HG02610 (cell line): Measurements from ENCODE around the gene FRY.

Experiments used
- ATAC-seq: cut with Tn5 transposase; IDR thresholded peaks from one replicate; pipeline ENCODE4 v1.9.1; 2021; ENCODE audit warnings: mild to moderate bottlenecking, moderate library complexity; ENCODE audit not compliant: unreplicated experiment

Gene FRY

DNA sequence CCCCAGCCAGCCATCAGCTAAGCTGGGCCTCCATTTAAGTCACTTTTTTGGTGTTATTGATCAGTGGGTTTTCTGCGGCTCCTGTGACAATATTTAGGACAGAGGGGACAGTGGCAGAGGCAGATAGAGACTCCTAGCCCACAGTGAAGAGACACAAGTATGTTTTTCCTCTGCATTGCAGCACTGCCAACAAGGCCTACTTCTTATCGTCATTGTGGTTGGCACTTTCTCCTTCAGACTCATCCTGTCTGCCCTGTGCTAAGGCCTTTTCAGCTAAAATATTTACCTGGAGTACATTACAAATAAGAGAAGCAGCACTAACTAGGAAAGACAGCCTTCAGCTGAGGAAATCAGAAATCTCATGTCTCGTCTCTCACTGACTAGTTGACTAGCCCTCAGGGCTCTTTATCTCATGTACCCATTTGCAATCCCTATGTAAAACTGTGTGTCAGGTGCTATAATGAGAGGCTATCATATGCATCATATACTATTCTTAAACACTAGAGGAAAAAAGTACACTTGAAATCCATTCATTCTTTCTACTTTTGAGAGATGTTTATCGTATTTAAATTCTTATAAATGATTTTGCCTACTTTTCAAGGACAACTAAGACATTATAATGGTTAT lies 221.4 kb downstream of the FRY start:
- no peak for ATAC-seq

DNA sequence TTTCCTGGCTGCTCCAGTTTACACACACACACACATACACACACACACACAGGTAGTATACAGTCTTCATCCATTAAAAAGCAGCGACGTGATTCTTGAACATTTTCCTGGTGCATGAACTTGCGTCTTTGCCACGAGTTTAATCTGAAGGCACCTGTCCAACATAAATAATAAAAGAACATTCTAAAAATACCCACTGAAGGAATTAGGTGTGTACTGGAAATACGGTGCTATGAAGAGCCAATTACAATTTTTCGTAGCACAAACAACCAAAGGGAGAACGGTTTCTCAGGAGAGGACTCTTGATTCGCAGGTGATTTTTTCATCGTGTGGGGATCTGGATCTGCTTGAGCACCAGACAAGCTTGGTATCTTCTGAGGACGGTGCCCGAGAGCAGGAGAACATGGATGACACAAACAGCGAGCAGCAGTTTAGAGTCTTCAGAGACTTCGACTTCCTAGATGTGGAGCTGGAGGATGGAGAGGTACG lies 222.4 kb downstream of the FRY start:
- ATAC-seq = no peak

DNA sequence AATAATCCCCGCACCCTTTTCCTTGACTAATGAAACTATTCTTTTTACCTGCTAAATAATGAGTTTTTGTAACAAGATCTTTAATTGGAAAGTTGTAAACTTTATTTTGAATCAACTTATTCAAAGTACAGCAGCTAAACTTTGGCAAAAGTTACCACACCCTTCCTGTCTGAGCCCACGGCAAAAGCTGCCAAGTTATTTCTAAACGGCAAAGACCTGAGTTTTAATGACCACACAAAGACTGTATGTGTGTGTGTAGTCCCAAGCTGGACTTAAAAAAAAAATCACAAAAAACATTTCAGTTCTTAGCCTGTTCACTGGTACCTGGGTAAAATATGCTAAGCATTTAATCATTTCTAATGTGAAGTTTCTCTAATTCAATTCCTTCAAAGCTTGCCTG lies 222.8 kb downstream of the FRY start:
- ATAC-seq = no peak

DNA sequence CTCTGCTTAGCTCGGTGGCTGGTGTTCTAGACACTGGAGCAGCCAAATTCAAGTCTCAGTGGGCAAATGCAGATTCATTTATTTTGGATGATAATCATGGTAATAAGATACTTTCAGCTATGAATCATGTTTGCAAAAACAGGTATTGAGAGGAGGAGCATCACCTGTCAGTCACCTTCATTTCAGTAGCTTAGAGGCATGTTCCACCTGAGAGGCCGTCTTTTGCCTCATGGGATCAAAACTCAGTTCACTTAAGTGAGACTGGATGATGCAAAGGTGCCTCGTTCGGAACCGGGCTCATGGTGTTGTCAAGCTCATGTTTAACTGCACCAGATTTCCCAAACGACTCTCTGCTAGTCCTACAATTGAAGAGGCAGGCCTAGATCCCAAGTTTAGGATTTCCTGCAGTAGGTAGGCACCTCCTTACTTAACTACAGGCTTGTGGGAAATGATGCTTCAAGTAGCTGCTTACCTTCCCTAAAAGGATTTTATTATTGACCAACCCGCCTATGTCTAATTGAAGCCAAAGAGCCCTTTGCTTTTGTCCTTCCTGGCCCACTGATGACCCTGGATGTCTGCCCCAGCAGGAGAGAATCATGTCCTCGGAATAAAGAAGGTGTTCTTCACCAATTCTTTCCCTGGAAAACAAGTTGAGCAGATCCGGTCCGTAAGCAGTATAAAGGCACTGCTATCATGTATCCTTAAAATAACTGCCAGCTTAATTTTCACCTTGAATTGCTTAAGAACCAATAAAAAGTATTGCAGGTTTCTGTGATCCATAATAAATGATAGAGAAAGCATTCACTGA lies 223.5 kb downstream of the FRY start:
- no peak for ATAC-seq

DNA sequence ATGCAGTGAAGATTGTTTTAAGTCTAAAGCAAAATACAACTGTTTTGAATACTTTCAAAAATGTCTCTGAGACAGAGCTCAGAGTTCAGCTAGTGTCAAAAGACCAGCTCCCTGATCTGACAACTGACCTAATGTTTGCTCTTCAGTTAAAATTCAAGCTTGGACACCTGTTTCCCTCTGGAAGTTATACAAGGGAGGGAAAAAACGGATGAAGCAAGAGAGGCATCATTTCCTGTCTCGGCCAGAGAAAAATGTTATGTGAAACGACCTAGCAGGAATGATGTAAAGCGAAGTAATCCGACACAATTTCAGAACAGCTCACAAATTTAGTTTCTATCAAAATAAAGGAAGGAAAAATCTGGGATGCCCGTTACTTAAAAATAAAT lies 224.1 kb downstream of the FRY start:
- ATAC-seq = no peak

DNA sequence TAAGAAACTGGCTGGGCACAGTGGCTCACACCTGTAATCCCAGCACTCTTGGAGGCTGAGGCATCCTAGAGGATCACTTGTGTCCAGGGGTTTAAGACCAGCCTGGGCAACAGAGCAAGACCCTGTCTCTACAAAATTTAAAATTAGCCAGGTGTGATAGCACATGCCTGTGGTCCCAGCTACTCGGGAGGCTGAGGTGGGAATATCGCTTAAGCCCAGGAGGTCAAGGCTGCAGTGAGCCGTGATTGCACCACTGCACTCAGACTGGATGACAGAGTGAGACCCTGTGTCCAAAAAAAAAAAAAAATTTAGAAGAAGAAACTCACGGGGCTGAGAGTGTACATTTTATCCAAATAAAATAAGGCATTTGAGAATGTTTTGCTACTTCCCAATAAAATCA lies 224.7 kb downstream of the FRY start:
- no peak for ATAC-seq

DNA sequence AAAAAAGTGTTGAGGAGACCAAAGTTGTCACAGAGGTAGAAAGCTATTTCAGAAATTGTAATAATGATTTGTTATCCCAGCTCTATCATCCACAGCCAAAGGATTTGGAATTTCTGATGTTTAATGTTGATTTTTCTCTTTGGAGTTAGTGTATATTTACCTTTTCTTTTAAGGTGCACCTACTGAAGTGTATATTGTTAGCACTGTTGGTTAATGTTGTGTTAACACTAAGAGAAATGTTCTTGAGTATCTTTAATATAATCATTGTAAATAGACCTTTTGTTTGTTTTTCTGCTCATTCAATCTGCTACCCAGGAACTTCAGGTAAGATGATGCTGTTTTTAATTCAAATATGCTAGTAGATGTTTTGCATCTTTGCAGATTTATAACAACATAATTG lies 226.1 kb downstream of the FRY start:
- ATAC-seq = no peak

DNA sequence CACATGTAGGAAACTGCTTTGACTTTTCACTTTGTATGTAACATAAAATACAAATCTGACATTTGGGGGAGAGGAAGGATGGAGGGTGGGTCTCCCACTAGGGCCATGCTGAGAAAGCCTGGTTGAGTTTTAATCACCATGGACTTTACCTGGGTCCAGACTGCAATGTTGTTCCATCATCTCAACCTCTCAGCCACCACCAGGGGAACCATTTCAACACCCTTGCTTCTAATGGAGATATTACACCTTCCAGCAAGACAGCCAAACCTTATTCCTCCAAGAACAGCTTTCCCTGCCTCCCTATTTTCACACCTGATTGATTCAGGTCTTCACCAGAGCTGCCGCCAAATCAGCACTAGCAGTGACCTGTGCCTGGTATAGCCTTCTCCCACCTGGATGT lies 227.5 kb downstream of the FRY start:
- no peak for ATAC-seq

DNA sequence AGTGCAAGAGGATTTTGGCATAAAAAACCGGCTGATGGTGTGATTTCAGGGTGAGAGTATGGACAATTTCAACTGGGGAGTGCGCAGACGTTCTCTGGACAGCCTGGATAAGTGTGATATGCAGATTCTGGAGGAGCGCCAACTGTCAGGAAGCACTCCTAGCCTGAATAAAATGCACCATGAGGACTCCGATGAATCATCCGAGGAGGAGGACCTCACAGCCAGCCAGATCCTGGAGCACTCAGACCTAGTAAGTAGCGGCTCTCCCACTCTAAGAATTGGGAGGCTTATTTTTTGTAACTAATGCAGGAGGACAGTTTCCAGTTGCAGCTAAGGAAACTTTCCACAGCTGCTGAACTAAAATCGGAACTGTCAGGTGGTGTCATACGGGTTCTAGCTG lies 230.0 kb downstream of the FRY start:
- ATAC-seq = no peak

DNA sequence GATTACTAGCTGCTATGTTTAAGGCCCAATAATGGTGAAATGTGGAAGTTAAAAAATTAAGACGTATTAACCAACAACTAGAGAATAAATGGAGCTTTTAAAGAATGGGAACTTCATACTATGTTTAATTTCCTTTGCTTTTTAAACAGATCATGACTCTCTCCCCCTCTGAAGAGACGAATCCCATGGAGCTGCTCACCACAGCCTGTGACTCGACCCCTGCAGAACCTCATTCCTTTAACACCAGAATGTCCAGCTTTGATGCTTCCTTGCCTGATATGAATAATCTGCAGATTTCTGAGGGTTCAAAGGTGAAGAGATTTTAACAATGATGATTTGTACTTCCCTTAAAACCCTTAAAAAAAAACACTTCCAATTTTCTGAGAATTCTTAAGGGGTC lies 230.6 kb downstream of the FRY start:
- no peak for ATAC-seq

DNA sequence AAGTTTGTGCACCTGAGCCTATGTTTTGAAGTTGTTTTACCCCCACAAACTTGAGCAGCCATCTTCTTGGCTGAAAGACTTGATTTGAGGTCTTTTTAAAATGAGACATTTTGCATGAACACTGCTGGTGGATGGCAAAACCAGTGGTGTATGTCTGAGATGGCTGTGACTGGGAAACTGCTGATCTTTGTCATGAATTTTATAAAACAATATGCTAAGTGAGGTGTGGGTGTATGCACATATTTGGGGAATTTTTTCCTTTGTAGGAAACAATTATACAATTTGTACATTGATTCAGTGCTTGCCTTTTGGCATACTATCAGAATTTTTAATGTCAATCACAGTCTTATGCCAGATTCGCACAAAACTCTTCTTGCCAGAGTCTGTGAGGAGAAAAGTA lies 231.0 kb downstream of the FRY start:
- ATAC-seq = no peak

DNA sequence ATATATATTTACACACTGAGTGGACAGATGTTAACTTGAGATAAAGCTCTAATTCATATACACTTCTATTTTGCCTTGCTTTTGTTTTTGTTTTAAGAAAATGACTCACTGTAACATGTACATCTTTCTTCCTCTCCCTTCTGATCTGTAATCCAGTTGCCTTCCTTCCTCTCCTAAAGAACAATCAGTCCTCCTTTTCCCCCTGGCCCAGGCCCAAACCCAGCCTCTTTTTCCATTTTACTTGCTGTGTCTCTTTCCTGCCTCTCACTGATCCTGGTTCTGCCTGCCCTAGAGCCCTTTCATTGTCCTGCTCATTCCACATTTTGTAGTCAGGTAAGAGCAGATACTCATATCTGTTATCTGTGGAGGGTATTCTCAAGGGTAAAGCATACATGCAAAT lies 232.8 kb downstream of the FRY start:
- ATAC-seq = no peak

DNA sequence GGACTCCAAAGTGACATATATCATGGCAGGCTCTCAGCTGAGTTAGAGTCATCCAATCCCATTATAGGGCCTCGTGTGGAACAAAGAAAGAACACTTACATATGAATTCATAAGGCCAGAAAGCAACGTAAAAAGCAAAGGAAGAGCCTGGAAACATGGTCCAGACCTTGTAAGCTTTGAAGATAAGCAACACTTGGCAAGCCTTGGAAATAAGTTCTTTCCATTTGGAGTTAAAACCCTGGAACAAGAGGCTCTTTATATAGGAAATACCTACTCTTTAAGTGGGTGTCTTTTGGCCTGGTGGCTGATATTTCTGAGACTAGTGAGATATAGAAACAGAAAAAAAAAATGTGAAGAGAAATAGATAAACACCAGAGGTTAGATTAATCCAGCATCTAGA lies 234.2 kb downstream of the FRY start:
- ATAC-seq = no peak

DNA sequence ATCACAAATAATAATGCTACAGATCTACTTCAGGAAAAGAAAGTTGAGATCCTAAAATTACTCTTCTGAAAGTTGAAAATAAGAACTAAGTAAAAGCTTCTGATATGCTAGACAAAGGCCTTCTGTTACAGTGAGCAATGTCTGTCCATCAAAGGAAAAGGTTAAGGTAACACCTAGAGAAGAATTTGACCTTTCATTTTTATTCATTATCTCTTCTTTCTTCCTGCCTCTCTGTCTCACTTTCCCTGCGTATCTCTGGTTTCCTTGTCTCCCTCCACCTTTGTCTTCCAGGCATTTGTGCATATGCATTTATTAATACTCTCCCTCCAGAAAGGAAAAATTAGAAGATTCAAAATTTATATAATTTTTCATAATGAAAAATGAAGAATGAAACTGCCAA lies 234.6 kb downstream of the FRY start:
- no peak for ATAC-seq

DNA sequence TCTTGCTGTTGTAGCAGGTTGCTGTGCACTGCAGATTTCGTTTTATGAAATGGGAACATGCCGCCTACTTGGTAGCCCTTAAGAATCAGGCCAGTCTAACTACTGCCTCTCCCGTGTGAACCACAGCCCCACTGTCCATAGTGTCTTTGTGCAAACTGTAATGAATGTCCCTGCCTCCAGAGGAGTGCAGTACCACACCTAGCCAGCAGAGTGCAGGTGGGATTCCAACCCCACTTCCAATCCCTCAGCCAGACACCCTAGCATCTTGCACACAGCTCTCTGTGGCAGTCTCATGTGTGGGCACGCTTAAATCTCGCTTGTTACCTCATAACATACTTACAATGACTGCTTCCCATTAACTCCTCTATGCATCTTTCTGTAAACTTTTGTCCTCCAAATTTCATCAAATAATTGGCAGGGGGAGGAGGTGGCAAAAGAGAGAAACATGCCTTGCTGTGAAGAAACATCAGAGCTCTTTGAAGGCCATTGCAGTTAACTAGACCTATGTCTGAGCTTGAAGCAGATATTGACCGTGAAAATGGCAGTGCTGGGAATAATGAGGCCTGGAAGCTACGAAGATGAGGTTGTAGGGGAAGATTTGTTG lies 236.4 kb downstream of the FRY start:
- ATAC-seq = peak; percentile 85

DNA sequence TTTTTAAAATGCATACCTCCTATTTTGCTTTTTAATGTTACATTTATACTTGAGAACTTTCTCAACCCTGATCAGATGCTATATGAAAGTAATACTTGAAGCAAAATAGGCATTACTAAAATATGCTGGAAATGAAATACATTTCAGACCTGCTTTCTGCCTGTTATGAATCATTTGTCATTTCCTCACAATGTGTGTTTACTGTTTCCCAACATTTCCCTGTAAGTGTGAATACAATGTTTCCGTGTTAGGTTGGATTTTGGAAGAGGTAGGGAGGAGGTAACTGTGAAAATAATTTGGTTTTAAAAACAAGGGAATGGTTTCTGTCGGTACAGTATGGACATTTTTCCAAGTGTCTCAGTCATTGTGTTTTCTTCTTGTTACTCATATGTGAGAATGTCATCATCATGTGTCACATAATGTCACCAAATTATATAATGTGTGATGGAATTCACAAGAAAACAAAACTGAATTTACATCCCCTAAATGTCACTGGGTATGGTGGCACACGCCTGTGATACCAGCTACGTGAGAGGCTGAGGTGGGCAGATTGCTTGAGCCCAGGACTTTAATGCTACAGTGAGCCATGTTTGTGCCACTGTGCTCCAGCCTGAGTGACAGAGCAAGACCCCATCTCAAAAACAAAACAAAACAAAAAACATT lies 240.6 kb downstream of the FRY start:
- no peak for ATAC-seq

DNA sequence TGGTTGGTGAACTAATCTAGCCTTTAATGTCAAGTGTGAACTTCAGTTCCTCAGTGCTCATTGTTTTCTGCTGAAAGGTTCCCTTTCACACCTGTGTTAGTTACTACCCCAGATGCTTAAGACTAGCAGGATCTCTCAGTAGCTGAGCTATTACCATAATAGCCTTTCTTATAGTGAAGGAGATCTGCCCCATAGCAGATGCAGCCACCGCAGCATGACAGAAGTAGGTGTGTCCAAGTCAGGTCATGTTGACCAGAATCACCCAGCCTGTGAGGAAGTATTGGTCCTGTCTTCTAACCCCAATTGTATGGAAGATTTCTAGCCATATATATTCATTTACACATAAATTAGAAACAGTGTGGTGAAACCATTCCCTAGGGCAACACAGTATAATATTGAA lies 246.3 kb downstream of the FRY start:
- no peak for ATAC-seq

DNA sequence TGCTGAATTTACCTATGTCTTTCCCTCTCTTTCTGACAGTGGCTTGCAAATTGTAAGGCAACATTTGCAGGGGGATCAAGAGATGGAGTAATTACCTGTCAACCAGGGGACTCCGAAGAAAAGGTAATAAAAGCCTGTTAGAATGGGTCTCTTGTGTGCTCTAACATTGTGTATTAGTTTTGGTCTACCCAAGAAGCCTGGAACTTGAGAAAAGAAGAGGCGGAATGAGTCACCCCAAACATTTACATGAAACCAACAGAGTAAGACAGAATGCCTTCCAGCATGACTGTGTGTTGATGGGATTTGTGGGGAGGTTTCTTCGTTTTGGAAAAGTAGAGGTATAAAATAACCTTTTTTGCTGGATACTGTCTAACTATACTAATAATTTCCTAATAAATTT lies 246.9 kb downstream of the FRY start:
- ATAC-seq = no peak

DNA sequence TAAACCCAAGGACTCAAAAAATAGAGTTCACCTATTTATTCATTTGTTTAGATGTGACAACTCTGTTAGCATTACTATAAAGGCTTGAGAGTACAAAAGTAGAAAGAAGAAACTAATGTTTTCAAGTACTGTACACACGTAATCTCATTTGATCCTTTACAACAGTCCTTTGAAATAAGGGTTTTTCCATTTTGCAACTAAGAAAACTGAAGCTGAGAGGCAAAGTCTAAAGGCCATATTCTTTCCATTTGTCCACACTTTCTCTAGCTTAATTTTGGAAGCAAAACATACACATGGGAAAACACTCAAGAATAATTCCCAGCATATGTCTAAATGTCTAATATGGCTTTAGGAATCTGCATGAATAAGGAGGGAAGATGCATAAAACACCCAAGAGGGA lies 249.5 kb downstream of the FRY start:
- no peak for ATAC-seq

DNA sequence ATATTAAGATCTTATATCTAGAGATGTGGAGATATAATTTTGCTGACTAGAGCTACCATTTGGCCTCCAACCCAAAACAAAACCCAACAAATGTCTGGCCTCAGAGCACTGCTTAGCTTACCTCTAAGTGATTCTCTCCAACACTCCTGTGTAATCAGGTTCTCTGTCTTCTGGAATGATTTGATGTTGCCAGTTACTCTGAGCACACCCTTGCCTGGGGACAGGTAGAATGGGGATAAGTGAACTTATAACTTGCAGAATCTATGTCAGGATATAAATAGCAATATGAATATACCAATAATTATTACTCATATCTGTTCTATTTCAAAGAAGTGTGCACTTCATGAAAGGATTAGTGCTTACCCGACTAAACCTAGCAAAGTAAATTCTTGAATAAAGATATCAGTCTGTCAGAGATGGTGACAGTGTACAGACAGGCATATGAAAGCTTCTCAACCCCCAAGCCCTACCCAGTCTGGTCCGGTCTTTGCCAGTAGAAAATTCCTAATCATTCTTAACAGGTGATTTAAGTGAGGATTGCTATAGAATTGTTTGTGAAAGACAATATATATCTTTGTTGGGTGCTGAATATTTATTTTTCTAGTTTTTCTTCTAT lies 250.6 kb downstream of the FRY start:
- no peak for ATAC-seq

DNA sequence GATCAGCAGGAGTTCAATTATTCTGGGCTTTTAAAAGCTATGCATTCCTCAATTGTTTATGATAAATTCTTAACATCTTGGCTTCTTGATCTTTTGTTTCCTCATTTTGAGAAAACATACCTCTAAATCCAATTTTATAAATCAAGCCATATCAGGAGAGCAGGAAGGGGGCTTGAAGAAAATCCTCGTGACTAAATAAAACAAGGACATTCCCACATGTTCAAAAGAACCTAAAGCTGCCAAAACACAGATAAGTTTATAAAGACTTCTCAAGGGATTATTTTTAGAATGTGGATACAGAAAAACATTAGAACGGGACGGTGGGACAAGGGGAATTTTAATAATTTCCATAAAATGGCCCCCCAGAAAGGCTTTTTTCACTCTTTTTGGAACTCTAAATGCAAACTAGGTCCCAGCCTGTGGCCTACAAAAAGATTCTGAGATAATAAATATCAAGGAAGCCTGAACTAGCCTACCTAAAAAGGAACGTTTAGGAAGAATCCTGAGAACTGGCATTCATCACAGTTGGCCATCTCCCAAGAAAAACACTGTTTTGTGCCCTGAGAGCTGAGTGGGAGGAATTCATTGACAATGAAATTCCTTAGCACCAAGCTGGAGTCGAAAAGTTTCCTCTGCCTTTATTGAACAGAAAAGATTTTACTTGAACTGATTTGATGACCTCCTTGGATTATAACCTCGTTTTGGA lies 253.5 kb downstream of the FRY start:
- ATAC-seq = no peak
